Globus pallidus (tissue), 1 donor: ENCODE measurements around the gene KLF16.
A peak's percentile ranks its signal among the peaks of the same experiment; 100 is the strongest.

Experiments used
- DNase-seq: peaks from one replicate; pipeline ENCODE4 v3.0.0-alpha.2; 2015; ENCODE audit warnings: low spot score

Gene KLF16

GRCh38 chr19:1840541-1841115 is 22.8 kb downstream of the KLF16 start:
- no peak for DNase-seq

DNA sequence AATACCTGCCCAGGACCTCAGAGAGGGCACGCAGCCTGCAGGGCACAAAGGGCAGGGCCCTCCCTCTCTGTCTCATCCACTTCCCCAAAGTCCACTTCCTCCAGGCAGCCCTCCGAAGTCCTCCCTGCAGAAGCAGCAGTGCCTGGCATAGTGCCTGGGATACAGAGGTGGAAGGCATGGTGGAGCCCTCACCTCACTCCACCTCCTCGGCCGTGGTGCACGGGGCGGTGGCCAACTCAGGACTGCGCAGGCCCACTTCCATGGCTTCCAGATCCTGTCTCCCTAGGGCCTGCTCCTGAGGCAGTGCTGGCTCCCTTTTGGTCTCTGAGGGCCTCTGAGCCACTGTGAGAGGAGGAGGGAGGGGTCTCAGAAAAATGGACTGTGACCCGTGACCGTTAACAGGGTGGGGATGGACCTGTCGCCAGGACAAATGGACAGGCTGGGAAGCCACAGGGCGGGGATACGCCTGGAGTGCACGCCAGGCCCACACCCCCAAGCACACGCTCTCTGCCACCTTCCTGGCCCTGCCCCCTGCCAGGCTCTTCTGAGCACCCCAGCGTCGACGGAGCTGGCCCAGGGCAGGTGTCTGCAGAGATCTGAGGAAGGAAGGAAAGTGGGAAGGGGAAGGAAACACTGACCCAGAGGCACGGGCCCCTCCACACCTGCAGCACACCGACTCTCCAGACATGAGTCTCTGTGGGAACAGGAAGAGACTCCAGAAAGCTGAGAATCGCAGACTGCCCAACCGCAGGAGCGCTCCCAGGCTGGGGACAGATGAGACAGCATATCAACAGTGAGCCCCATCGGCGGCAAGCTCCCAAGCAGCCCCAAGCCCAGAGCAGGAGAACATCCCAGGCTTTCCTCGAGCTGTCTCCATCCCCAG is 23.5 kb downstream of the KLF16 start:
- no peak for DNase-seq

- DNase-seq = no peak
Observed at GRCh38 chr19:1837625-1838105, 25.7 kb downstream of the KLF16 start.

- no peak for DNase-seq
Observed at GRCh38 chr19:1837222-1837565, 26.2 kb downstream of the KLF16 start.

DNA sequence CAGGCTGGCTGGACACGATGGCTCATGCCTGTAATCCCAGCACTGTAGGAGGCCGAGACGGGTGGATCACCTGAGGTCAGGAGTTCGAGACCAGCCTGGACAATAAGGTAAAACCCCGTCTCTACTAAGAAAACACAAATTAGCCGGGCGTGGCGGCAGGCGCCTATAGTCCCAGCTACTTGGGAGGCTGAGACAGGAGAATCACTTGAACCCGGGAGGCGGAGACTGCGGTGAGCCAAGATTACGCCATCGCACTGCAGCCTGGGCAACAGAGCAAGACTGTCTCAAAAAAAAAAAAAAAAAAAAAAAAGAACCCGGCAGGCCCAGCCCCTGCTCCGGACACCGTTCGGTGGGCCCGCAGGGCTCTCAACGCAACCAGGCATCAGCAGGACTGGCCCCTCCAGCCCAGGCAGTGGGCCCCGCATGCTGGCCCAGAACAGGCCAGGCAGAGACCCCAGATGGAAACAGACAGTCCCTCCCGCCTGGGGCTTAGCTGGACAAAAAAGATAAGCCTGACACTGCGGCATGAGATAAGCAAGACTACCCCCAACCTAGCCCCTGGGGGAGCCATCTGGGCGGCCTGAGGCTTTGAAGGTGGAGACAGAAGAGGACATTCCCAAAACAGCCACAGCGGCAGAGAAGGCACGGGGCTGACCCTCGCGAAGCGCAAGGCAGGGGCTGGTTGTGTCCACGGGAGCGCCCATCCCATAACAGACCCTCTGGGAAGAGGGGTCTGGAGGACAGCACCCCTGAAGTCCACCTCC is 26.7 kb downstream of the KLF16 start:
- no peak for DNase-seq

DNA sequence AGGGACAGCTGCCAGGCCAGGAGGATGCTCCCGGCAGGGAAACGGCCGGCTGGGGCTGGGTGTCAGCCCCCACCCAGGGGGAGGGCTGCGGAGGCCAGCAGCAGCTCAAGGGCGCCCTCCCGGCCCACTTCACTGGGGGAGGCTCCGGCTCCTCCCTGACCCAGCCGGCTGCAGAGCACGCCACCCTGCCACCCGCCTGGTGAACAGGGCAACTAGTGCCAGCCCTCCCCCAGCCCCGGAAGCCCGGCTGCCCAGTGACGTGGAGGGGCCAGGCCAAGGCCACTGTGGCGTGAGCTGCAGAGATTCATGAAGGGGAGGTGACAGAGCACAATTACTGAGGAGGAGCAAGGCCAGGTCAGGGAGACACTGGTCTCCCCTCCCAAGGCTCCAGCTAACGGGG is 29.8 kb downstream of the KLF16 start:
- peak; percentile 37 for DNase-seq

- DNase-seq = no peak
Observed at GRCh38 chr19:1832046-1832663, 31.2 kb downstream of the KLF16 start.

DNA sequence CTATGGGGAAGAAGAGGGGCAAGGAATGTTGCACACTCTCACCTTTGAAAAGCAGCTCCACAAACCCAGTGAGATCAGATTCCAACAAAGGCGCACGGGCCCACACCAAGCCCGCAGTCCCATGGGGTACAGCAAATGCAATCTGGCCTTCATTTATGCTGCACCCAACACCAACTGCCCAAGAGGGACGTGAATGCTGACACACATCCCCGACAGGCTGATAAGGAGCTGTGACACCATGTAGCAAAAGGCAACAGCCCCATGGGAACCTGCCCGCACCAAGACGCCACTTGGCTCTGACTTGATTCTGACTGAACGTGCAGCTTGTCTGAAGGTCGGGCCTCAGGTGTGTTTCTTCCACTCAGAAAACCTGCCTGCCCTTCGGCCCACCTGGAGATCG is 32.4 kb downstream of the KLF16 start:
- no peak for DNase-seq

DNA sequence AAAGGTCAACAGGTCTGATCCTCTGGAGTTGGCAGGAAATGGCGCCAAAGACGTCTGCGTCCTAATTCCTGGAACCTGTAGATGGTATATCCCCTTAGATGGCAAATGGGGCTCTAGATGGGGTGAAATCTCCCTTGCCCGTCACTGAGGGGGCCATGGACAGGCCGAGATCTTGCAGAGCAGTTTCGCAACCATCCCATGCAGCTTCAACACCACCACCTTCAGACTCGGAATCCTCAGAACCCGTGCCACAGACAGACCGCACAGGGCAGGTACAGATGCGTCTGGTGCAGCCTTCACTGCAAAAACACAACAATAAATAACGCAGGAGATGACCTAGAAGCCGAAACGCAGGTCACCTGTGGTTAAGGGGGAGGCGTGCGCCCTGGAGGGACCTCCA is 32.8 kb downstream of the KLF16 start:
- no peak for DNase-seq

GRCh38 chr19:1829958-1830357 is 33.4 kb downstream of the KLF16 start:
- DNase-seq = no peak

GRCh38 chr19:1828279-1829238 is 34.8 kb downstream of the KLF16 start:
- DNase-seq = no peak

DNA sequence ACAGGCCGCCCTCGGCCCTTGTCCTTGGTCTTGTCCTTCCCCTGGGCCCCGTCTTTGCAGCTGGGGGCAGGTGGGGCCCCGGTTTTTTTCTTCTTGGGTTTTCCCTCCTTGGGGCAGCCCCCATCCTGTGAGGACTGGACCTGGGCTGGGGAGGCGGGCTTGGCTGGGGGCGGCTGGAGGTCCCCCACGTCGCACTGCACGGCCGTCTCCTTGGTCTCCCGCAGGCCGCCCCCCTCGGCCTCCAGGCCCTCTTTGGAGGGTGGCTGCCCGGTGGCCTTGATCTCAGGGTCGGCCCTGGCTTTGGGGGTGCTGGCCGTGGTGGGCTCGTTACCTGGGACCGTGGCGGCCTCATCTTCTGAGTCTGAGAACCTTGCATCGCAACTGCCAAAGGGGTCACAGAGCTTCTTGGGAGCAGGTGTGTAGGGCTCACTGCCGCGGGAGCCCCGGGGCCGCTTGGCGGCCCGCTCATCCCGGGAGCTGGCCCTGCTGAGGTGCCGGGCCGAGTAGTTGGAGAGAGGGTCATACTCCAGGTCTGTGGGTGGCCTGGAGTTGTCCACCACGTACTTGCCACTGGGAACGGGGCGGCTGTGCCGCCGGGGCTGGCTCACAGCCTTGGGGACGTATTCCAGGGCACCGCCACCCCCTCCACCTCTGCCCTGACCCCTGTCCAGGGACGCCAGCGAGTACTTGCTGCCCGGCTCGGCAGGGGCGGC is 35.7 kb downstream of the KLF16 start:
- DNase-seq = no peak

- no peak for DNase-seq
Observed at GRCh38 chr19:1826557-1827521, 36.5 kb downstream of the KLF16 start.

DNA sequence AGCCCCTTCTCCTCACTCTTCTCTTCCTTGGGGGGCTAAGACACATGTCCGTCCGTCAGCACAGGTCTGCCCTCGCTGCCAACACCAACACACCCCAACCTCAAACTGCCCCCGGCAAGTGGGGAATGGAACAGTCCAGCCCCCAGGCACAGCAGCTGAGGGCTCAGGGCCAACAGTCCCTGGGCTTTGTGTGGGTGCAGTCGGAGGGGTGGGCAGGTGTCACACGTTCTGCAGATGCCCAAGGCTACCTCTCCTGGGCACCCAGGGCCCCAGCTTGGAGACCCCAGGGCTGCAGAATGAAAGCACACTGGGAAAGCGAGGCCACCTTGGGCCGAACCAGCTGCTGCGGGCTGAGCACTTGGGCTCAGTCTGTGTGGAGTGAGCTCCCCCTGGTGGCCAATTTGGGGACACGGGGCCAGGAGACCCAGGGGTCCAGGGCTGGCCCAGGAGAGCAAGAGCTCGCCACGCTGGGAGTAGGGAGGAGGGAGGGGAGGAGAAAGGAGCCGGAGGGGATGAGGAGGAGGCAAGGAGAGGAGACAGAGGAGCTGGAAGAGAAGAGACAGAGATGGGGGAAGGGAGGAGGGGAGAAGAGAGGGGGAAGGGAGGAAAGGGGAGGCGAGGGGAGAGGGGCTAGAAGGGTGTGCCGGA is 37.3 kb downstream of the KLF16 start:
- peak; percentile 48 for DNase-seq

DNA sequence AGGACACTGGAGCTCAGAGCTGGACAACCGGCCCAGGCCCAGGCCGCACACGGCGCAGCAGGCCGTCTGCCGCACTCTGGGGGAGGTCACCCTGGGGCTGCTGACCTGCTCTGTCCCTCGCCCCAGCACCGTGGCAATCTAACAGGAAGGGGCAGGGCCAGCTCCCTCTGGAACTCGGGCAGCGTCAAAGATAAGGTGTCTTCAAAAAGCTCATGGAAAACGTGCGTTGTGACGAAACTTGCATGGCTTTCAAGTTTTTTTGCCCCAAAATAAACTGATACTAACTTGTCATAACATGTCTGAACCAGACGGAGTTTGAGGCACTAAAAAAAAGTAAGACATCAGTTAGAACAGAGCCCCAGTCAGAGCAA is 39.1 kb downstream of the KLF16 start:
- DNase-seq = no peak

DNA sequence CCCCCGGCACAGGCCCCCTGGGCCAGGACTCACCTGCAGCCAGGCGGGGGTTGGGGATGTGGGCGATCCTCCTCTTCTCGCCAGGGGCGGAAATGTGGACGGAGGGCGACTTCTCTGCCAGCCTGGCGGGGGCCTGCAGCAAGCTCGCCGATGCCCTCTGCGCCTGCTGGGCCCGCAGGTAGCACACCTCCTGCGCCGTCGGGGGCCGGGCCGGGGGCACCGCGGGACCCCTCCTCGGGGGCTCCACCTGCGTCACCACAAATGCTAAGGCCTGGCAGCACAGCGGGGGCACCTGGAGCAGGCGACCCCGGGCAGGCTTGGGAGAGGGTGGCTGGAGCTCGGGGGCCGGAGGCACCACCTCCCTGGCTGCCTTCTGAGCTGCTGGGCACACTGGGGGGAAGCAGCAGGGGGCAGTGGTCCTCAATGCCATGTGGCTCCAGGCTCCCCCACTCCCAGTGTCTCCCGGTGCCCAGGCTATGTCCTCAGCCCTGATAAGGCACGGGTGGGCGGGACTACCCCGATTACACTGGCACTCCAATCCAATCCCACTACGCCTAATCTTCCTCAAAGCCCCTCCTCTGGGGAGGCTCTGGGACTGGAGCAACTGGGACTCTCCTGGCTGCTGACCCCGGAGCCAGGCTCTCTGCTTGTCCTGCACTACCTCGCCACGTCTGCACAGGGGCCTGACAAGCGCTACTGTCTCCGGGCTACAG is 39.7 kb downstream of the KLF16 start:
- DNase-seq = no peak

GRCh38 chr19:1823020-1823419 is 40.4 kb downstream of the KLF16 start:
- DNase-seq = no peak

- DNase-seq = no peak
Observed at GRCh38 chr19:1822210-1822609, 41.2 kb downstream of the KLF16 start.
